ENCODE results near the gene STAC3.

STAC3 gene

DNA sequence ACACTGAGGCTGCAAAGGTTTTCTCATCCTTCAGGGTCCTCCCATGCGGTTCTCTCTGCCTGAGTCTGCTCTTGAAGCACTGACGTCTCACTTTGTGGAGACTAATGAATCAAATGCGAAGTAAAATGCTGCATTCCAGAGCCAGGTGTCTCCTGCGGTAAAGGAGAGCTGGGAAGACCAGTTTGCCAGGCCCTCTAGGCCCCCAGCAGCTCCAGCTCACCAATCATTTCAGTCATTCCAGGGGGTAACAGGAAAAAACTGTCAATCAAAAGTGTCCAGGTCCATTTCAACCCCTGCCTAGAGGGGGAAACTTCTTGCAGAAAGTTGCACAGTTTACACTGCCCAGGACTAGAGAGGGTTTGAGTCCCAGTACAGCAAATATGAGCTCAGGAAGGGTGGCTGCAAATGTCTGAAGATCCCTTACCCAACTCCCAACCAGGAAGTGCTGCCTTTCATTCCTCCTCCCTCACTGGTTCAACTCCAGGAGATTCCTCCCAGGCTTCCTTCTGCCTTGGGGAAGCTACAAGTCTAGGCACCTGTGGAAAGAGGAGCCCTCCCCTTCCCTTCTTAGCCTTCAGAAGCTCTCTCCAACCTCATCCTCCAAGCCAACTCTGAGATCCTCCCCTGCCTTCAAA lies 37.1 kb downstream of the STAC3 start (continued):
- peak; percentile 40; the same call in 1 of the 2 replicates for TF ChIP-seq SP2 (tag by site-specific recombination; IDR thresholded peaks at IDR 0.05)
- TF ChIP-seq, protein P1, sequence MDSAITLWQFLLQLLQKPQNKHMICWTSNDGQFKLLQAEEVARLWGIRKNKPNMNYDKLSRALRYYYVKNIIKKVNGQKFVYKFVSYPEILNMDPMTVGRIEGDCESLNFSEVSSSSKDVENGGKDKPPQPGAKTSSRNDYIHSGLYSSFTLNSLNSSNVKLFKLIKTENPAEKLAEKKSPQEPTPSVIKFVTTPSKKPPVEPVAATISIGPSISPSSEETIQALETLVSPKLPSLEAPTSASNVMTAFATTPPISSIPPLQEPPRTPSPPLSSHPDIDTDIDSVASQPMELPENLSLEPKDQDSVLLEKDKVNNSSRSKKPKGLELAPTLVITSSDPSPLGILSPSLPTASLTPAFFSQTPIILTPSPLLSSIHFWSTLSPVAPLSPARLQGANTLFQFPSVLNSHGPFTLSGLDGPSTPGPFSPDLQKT (IDR thresholded peaks at IDR 0.05; ENCODE audit: borderline replicate concordance, low read depth, low read length) = no peak
- no peak for TF ChIP-seq ZNF521 (tag by site-specific recombination; IDR thresholded peaks at IDR 0.05)
- TF ChIP-seq ZNF391 (tag by site-specific recombination; IDR thresholded peaks at IDR 0.05; ENCODE audit: borderline replicate concordance, low read depth) = no peak
- TF ChIP-seq, protein P2, sequence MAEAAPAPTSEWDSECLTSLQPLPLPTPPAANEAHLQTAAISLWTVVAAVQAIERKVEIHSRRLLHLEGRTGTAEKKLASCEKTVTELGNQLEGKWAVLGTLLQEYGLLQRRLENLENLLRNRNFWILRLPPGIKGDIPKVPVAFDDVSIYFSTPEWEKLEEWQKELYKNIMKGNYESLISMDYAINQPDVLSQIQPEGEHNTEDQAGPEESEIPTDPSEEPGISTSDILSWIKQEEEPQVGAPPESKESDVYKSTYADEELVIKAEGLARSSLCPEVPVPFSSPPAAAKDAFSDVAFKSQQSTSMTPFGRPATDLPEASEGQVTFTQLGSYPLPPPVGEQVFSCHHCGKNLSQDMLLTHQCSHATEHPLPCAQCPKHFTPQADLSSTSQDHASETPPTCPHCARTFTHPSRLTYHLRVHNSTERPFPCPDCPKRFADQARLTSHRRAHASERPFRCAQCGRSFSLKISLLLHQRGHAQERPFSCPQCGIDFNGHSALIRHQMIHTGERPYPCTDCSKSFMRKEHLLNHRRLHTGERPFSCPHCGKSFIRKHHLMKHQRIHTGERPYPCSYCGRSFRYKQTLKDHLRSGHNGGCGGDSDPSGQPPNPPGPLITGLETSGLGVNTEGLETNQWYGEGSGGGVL (tag by site-specific recombination; IDR thresholded peaks at IDR 0.05) = no peak
- no peak for TF ChIP-seq ZNF549 (tag by site-specific recombination; IDR thresholded peaks at IDR 0.05)
- TF ChIP-seq ZNF24 (tag by site-specific recombination; IDR thresholded peaks at IDR 0.05) = no peak
- no peak for TF ChIP-seq ZNF701 (tag by site-specific recombination; IDR thresholded peaks at IDR 0.05)
- no peak for TF ChIP-seq ZNF112 (tag by site-specific recombination; IDR thresholded peaks at IDR 0.05)
- TF ChIP-seq, protein P3, sequence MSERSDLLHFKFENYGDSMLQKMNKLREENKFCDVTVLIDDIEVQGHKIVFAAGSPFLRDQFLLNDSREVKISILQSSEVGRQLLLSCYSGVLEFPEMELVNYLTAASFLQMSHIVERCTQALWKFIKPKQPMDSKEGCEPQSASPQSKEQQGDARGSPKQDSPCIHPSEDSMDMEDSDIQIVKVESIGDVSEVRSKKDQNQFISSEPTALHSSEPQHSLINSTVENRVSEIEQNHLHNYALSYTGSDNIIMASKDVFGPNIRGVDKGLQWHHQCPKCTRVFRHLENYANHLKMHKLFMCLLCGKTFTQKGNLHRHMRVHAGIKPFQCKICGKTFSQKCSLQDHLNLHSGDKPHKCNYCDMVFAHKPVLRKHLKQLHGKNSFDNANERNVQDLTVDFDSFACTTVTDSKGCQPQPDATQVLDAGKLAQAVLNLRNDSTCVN (tag by site-specific recombination; optimal IDR thresholded peaks at IDR 0.05) = no peak
- TF ChIP-seq ZNF571 (tag by site-specific recombination; IDR thresholded peaks at IDR 0.05) = no peak

DNA sequence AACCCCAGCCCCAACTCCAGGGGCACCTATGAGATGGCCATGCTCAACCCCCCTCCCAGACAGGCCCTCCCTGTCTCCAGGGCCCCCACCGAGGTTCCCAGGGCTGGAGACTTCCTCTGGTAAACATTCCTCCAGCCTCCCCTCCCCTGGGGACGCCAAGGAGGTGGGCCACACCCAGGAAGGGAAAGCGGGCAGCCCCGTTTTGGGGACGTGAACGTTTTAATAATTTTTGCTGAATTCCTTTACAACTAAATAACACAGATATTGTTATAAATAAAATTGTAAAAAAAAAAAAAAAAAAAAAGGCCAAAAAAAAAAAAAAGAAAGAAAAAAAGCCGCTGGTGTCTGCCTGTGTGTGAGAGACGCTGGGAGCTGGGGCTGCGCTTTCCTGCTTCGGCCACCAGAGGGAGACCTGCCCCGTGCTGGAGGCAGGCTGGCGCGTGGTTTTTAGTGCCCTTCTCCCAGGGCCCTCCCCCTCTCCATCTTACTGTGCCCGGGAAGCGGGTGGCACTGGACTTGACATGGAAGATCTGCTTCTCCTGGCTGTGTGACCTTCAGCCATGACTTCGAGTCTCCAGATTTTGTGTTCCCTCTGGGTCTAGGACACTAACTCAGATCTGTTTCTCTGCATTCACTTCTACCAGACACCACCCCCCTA lies 37.8 kb downstream of the STAC3 start:
- CTCF ChIA-PET = interaction anchor here (0.6 to 8.8 kb wide), 32 partner anchors 9 to 502 kb away, joined by 3 to 628 read pairs (median 4); partner anchors contain the start of genes GLI1, INHBE, LRP1 and SHMT2
- peaks cover 0 to 47% of the 10 kb centered on the region in 2 experiments; a peak in 1 of 3 replicates for H3K36me3 ChIP-seq (ENCODE audit: control insufficient read depth in 2 of 2, insufficient read depth in 1 of 2, low read length in 2 of 2)
- no peak overlapping the region for H3K27ac ChIP-seq (ENCODE audit: extremely low read depth, low read depth, low read length)
- no peaks in the 10 kb centered on the region for H3K9me3 ChIP-seq (ENCODE audit: control insufficient read depth, insufficient read depth, low read depth, low read length)
- H3K4me1 ChIP-seq (ENCODE audit: control insufficient read depth, insufficient read depth, low read length) = peaks cover 5% of the 10 kb centered on the region
- H3K4me3 ChIP-seq (ENCODE audit: low read depth, low read length) = no peak overlapping the region
- POLR2A ChIA-PET = interaction anchor here (0.6 to 2.2 kb wide), 7 partner anchors 15 to 1301 kb away, joined by 3 to 17 read pairs (median 4); partner anchors contain the start of gene SHMT2
- TF ChIP-seq ZNF670 (tag by site-specific recombination; IDR thresholded peaks at IDR 0.05; ENCODE audit: low read depth) (no peak), ZXDB (tag by site-specific recombination; IDR thresholded peaks at IDR 0.05) (peak; percentile 42; the same call in 1 of the 2 replicates), ZNF600 (tag by site-specific recombination; IDR thresholded peaks at IDR 0.05) (no peak), KLF7 (tag by site-specific recombination; IDR thresholded peaks at IDR 0.05; ENCODE audit: borderline replicate concordance) (no peak), ZNF174 (tag by site-specific recombination; IDR thresholded peaks at IDR 0.05) (no peak), ZNF426 (tag by site-specific recombination; IDR thresholded peaks at IDR 0.05) (no peak), ZNF654 (tag by site-specific recombination; IDR thresholded peaks at IDR 0.05; ENCODE audit: low read depth) (peak; percentile 82), ZNF239 (tag by site-specific recombination; IDR thresholded peaks at IDR 0.05) (no peak), ZNF423 (tag by site-specific recombination; IDR thresholded peaks at IDR 0.05) (no peak), HOXC10 (CRISPR knock-in tag; IDR thresholded peaks at IDR 0.05) (no peak), ZNF341 (tag by site-specific recombination; IDR thresholded peaks at IDR 0.05; ENCODE audit: low read depth) (peak; percentile 63), ZBTB8A (tag by site-specific recombination; IDR thresholded peaks at IDR 0.05) (peak; percentile 85), ZNF707 (tag by site-specific recombination; IDR thresholded peaks at IDR 0.05) (no peak), MYNN (tag by site-specific recombination; IDR thresholded peaks at IDR 0.05; ENCODE audit: borderline replicate concordance) (no peak), ZNF544 (tag by site-specific recombination; IDR thresholded peaks at IDR 0.05) (no peak), TRIM28 (IDR thresholded peaks at IDR 0.05; ENCODE audit: borderline replicate concordance, low read length) (no peak), ZNF223 (tag by site-specific recombination; IDR thresholded peaks at IDR 0.05) (no peak), ZNF2 (tag by site-specific recombination; IDR thresholded peaks at IDR 0.05) (0 out of 2 replicates have a peak, but pooled peaks have one; percentile 43), ZNF585B (tag by site-specific recombination; IDR thresholded peaks at IDR 0.05) (no peak), TCF7L2 (IDR thresholded peaks at IDR 0.05; ENCODE audit: borderline replicate concordance, low read depth, low read length) (no peak), ZNF626 (tag by site-specific recombination; IDR thresholded peaks at IDR 0.05) (no peak)
- TF ChIP-seq, protein P4, sequence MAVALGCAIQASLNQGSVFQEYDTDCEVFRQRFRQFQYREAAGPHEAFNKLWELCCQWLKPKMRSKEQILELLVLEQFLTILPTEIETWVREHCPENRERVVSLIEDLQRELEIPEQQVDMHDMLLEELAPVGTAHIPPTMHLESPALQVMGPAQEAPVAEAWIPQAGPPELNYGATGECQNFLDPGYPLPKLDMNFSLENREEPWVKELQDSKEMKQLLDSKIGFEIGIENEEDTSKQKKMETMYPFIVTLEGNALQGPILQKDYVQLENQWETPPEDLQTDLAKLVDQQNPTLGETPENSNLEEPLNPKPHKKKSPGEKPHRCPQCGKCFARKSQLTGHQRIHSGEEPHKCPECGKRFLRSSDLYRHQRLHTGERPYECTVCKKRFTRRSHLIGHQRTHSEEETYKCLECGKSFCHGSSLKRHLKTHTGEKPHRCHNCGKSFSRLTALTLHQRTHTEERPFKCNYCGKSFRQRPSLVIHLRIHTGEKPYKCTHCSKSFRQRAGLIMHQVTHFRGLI (tag by site-specific recombination; IDR thresholded peaks at IDR 0.05) = no peak

Data from HEK293 (cell line).